Cerebellar nuclear complex (tissue), 1 donor: ENCODE results near the gene ADGRD2.

Experiments used
- DNase-seq, 2 experiments: peaks; one replicate each; lab custom pipeline; 2025; lab: John Stamatoyannopoulos, UW

Gene ADGRD2

DNA sequence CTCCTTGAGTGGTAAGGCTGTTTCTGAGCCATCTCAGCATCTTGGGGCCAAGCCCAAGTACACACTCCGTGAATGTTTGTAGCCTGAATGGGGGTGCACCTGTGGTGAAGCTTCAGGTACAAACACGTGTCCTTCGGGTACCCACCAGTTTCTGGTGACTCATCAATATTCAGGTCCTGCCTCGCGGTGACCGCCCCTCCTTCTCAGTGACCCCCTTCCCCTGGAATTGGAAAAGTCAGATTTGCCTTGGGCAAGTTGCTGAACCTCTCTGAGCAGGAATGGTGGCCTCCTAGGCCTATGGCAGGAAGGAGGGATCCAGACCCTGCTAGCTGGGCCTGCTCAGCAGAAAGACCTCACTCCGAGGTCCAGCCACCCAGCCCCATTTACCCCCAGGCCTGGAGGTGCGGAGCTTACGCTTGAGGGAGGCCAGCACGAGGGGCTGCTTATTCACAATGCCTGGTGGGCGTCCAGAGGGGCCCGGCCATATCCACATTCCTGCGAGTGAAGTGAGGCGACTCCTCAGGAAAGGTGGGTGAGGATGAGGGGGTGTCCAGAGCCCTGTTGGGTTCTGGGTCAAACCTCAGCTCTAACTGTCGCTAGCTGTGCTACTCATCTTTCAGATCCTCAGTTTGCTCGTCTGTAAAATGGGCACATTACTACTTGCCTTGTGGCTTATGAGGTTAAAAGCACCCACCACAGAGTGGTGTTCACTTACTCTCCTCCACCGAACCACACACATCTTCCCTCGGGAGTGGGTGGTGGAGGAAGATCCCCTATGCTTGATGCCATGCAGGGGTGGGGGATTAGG is 7.0 kb downstream of the ADGRD2 start:
- DNase-seq, result no peak

DNA sequence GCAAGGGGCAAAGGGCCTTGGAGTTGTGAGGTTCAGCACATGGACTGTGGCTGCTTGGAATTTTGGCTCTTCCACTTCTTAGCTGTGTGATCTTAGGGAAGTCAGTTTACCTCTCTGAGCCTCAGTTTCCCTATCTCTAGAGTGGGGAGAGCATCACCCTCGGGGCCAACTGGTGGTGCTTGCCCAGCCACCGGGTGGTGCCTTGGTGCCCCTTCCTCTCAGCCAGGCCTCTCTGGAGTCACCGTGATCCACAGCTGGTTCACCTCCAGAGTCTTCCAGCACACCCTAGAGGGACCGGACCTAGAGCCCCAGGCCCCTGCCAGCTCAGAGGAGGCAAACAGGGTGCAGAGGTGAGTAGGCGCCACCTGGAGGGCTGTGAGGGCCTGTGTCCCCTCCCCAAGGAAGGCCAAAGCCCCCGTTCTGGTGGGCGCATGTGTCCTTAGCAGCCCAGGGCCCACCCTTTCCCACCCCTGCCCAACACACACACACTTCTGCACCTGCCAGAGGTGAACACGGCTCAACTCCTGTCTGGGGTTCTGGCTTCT is 7.7 kb downstream of the ADGRD2 start:
- DNase-seq, result no peak

DNA sequence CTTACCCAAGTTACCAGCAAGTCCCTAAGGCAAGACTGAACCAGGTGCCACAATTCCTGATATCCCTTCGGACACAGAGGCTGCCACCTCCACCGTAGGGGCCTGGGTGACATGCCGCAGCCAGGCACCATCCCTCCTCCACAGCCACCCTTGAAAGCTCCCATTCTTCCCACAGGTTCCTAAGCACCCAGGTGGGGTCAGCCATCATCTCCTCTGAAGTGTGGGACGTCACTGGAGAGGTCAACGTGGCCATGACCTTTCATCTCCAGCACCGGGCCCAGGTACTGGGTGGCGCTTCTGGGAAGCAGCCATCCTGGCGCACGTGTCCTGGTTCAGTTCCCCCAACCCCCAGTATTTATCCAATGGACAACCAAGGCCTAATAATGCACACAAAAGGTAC is 8.2 kb downstream of the ADGRD2 start:
- no peak for DNase-seq

DNA sequence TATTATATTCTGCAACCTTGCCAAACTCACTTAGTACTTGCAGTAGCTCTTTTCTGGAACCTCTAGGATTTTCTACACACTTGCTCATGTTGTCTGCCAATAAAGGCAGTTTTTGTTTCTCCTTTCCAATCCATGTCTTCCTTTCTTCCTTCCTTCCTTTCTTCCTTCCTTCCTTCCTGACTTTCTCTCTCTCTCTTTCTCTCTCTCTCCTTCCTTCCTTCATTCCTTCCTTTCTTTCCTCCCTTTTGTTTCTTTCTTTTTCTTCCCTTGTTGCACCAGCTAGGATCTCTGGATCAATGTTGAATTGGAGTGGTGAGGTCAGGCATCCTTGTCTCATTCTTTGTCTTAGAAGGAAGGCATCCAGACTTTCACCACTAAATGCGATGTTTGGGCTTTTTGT is 12.5 kb downstream of the ADGRD2 start:
- DNase-seq, result no peak

DNA sequence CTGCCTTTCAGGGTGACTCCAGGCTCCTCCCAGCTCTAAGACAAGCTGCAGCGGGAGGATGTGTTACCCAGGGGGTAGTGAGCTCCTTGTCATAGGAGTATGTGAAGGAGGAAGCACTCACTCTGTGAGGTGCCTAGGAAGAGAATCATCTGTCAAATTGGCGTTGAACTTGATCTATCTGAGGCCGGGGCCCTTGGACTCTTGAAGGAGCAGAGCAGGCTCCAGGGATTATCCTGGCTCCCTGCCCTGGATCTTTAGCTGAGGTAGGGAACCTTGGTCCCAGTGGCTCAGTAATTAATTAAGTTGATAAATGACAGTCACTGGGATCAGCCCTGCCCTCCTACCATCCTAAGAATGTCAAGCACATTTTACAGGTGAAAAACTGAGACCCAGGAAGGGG is 15.5 kb downstream of the ADGRD2 start:
- DNase-seq, result no peak

DNA sequence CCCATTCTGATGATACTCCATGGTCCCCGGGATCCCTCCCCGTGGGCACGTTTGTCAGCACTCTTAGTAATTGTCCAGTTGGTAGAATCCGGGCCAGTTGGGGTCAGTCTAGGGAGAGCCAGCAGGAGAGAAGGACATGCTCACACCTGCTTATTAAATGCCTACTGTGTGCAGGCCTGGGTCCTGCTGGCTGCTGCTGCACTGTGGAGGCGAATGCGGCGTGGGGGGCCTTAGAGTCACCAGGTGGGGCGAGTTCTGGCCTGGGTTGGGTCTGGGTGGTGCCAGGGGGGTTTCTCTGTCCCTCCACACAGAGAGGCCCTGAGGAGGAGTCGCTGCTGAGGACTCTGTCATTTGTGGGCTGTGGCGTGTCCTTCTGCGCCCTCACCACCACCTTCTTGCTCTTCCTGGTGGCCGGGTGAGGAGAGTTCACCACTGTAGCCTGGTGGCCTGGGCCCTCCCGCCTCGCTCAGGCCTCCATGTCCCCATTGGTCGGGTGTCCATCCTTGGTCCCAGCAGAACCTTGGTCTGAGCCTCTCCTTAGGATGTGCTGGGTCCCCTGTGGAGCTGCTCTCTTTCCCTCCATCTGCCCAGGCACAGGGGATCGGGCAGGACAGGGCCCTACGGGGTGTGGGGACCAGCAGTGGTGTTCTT is 17.3 kb downstream of the ADGRD2 start:
- DNase-seq, result no peak

DNA sequence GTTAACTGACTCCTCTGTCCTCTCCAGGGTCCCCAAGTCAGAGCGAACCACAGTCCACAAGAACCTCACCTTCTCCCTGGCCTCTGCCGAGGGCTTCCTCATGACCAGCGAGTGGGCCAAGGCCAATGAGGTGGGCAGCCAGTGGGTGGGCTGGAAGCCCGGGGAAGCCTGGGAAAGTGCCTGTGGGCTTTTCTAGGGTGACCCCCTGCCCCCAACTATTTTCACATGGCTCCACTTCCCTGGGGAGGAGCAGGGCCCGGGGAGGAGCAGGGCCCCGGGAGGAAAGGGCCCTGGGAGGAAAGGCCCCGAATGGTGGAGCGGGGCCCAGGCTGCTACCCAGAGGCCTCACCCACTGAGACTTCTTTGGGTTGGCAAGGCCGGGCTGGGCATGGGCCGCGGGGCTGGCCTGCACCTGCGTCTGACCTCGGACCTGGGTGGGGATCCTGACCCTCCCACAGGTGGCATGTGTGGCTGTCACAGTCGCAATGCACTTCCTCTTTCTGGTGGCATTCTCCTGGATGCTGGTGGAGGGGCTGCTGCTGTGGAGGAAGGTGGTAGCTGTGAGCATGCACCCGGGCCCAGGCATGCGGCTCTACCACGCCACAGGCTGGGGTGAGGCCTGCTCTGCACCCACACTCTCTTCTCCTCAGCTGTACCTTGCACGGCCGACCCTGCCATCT is 17.9 kb downstream of the ADGRD2 start:
- DNase-seq, result no peak

DNA sequence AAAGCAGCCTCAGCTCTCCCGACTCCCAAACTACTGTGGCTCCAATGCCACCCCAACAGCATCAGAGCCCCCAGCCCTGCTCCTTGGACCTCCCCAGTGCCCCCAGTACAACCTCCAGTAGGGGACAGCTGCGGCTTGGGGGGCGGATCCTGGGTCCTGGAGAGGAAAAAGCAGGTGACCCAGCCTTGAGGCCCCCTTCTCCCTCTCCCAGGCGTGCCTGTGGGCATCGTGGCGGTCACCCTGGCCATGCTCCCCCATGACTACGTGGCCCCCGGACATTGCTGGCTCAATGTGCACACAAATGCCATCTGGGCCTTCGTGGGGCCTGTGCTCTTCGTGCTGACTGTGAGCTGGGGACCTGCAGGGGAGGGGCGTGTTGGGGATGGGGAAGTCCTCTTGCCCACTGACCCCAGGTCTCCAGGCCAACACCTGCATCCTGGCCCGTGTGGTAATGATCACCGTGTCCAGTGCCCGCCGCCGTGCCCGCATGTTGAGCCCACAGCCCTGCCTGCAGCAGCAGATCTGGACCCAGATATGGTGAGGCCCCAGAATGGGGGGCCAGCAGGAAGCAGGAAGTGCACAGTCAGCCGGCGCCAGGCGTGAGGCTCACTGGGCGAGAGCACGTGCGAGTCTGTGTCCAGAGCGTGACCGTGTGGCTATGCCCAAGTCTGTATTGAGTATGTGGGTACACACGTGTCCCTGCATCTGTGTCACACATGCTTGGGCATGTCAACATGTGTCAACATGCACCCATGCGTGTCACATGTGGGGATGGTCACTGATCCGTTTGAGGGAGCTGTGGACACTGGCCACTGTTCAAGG is 19.0 kb downstream of the ADGRD2 start:
- no peak for DNase-seq

DNA sequence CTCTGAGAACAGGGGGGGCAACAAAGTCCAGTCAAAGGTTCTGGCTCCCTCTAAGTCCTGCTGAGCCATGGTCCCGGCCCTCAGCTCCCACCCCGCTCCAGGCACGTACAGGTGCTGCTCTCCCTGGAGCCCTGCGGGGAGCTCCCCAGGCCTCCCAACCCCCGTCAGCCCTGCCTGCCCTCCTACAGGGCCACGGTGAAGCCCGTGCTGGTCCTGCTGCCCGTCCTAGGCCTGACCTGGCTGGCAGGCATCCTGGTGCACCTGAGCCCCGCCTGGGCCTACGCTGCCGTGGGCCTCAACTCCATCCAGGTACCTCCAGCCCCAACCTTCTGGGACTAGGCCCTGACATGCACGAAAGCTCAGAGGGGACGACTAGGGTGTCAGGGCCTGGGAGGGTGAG is 20.1 kb downstream of the ADGRD2 start:
- DNase-seq, result no peak

DNA sequence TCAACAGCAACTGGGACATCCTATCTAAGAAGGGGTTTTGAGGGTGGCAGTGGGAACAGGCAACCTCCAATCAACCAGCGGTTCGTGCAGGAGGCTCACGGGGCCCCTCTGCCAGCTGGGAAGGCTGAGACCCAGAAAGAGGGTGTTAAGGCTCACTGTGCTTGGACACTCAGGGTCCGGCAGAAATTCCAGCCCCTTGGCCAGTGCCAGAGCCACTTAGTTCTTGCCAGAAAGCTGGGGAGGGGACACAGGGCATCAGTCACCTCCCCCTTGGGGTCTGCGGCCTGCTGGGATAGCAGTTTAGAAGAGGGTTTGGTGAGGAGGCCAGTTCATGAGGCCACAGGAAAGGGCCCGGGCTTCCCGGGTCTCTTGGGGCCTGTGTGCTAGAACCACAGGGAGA is 20.5 kb downstream of the ADGRD2 start:
- DNase-seq, result no peak

DNA sequence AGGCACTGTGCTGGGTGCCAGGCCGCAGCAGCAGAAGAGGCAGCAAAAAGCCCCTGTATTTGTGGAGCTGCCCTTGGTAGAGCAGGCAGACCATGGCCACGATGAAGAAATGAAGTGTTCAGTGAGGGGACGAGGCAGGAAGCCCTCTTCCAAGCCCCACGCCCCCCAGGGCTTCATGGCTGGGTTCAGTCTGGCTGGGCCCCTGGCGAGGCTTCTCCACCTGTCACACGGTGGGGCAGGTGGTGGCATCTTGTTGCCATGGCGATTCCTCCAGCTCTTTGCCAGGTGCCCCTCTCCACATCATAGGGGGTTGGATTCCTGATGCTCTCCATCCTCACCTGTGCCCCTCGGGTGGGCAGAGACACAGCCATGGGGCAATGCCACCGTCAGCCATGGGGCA is 21.5 kb downstream of the ADGRD2 start:
- no peak for DNase-seq

DNA sequence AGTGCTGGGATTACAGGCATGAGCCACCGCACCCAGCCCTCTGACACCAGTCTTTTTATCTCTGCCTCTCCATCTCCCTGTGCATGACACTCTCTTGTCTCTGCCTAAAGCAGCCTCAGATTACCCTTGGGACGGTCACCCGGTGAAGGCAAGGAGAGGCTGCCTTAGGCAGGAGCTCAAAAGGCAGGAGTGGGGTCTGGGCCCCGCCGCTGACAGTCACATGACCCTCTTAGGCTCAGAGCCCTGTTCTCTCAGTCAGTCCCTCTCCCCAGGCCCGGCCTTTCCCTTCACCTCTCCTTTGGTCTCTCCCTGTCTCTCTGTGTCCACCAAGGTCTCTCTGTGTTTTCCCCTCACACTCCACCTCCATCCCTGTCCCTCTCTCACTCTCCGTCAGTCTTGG is 22.5 kb downstream of the ADGRD2 start:
- no peak for DNase-seq

DNA sequence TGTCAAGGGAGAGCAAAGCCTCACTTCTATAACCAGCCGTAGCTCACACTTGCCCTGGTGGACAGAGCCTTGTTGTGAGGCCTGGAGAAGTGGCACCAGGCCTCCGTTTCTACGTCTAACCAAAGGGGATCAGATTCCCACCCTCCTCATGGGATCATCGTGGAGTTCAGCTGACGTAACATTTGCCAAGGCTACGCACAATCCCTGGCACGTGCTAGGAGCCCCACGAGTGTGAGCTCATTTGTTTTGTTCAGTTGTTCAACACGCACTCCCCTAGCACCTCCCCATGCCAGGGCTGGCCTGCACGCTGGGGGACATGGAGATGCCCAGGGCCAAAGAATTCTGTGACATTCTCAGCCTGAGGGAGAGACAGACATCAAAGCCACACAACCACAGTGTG is 23.1 kb downstream of the ADGRD2 start:
- no peak for DNase-seq

DNA sequence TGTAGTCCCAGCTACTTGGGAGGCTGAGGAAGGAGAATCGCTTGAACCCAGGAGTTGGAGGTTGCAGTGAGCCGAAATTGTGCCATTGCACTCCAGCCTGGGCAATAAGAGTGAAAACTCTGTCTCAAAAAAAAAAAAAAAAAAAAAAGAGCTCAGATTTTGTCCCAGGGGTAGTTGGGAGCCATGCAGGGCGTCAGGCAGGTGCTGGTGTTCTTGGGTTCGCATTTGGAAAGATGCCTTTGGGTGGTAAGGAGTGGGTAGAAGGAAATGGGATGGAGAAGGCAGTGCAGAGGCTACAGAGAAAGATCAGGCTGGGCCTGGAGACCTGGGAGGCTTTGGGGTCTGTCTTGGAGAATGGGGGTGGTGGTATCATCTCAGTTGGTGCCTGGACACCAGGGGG is 23.9 kb downstream of the ADGRD2 start:
- DNase-seq, result no peak

DNA sequence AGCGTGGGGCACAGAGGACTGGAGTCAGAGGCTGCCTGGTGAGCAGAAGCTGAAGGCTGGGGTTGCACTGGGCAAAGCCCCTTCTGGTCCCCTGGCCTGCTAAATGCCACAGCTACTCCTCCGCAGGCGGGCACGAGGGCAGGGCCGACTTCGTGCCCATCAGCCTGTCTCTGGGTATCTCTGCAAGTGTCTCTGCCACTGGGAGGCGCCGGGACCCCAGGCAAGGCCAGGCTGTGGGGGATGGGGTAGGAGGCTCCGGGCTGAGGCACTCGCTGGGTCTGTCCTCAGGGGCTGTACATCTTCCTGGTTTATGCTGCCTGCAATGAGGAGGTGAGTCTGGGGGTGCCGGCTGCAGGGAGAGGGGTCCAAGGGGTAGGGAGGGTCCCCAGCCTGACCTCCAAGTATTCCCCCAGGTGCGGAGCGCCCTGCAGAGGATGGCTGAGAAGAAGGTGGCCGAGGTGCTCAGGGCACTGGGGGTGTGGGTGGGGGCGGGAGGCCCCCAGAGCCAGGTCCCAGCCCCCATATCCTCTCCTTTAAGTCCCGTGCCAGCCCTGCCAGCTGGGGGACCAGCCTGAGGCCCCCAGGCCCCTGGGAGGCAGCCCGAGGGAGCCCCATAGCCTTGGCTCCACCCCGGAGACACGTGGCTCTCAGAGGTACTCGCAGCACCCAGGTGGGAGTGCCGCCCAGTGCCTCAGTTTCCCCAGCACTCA is 25.1 kb downstream of the ADGRD2 start:
- no peak for DNase-seq

DNA sequence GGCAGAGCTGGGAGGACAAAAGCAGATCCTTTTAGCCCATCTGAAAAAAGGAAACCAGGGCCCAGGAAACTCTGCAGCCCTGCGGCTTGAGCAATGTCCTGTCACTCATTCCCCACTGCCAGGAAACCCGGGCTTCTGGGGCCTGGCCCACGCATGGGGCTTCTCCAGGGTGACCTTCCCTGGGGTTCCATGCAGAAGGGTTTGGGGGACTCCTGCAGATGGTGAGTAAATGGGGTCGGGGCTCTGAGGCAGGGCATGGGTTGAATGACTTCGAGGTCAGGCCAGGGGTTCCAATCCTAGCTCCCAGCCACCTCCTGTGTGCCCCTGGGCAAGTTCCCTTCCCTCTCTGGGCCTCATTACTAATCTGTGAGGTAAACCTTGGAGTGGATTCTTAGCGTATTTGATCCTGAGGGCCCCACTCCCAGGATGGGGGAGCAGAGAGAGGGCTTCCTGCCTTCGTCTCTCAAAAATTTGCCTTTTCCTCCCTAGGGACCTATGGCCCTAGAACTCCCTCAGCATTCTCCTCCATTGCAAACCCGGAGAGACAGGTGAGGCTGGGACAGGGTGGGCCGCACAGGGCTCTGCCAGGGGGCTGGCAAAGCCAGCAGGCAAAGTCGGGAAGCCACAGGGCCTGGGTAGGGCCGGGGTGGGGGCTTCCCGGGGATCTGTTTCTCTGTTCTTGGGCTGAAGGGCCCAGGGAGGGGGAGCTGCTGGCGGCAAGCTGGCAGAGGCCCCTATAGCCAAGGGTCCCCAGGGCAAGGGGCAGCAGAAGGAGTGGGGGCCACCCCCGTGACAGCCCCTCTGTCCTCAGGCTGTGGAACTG is 25.8 kb downstream of the ADGRD2 start:
- DNase-seq, result no peak

DNA sequence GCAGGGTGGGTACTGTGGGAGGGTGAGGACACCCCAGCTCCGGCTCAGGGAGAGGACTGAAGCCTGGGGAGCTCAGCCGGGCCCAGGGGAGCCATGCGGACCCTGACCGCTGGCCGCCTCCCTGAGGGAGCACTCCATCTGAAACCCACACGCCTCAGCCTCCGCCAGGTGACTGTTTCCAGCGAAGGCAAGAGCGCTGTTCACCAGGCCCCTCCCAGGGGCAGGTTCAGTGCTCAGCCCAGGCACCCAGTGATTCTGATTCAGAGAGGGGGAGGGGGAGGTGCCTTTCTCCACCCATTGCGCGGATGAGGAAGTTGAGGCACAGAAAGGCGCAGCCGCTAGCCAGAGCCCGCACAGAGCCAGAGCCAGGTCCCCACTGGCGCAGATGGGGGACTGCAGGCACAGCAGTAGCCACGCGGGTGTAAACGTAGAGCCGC is 27.0 kb downstream of the ADGRD2 start:
- no peak for DNase-seq

DNA sequence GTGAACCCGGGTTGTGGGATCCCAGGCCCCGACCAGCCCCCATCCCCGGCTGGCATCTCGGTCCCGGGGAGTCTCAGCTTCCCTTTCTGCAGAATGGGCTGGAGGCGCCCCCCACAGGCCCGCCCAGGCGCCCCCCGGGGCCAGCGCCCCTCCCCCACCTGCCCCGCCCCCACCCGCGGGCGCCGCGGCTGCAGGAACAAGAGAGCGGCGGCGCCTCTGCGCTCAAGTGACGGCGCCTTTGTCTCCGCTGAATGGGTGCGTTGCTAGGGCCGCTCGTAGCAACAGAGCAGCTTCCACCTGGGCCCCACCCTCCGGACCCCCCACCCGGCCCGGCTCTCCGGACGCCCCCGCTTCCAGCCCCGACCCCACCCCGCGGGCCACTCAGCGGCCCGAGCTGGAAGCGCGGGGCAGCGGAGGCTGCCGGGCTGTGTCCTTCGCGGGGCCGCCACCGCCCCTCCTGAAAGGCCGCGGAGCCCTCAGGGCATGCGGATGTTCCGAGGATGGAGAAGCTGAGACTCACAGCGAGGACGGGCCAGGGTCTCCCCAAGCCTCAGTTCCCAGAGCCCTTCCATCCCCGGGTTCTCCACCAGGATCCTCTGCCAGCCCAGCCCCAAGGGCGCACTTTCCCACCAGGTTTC is 27.5 kb downstream of the ADGRD2 start:
- no peak for DNase-seq

DNA sequence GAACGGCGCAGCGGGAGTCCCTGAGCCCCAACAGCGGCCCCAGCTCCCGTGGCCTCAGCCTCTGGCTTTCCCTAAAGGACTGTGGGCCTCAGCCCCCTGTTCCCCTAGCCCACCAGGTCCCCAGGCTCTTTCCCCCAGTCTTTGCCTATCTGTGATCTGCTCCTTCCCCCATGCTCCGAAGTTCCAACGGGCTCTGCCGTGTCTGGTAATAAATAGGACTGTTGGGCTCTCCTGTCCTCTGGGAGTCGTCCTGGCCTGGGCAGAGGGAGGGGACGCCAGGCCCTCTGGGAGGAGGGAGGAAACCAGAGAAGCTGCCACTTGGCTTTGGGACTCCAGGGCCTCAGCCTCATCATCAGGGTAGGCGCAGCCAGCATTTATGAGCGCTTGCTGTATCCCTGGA is 28.1 kb downstream of the ADGRD2 start:
- DNase-seq, result no peak

DNA sequence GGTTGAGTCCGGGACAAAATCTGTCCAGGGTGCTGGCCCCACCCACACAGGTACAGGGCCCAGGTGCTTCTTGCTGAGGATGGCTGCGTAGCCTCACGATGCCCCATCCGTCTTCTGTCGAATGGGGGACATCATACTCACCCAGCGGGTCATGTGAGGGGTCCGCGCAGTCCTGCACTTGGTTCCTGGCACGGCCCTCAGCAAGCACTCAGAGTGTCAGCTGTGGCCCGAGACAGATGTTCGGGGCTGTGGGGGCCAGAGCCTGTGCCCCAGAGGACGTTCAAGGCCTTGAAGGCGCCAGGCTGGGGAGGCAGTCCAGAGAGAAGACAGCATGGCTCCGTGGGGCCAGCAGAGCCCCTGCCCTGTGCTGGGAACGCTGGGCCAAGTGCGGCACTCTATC is 29.1 kb downstream of the ADGRD2 start:
- no peak for DNase-seq
